Mucosa of descending colon (tissue), 3 donors: Measurements from ENCODE around the gene SERTAD1. TPM values are rescaled to one million over a fixed set of nuclear protein-coding genes. Genes with fewer than 3 reads are reported as not detected.
"Not testable (repeated sequence)": the region's sequence is repeated elsewhere in the genome, so short reads cannot be mapped to it uniquely, and the experiment has no call there.

Experiments
- ATAC-seq: fragments of 200-7000 bp; cut with Tn5 transposase; one replicate; pipeline ENCODE4 v1.9.1; 2020; ENCODE audit warnings: mild to moderate bottlenecking, moderate library complexity
- DNase-seq, 3 donors: peaks; one replicate each; pipeline ENCODE4 v3.0.0-alpha.2; 2020
- H3K36me3 ChIP-seq: fragments of 200-600 bp; one replicate; pipeline ENCODE4 v1.8.0; 2021; ENCODE audit warnings: low read depth, mild to moderate bottlenecking
- H3K4me1 ChIP-seq: fragments of 200-600 bp; one replicate; pipeline ENCODE4 v1.8.0; 2021; ENCODE audit warnings: low read depth, mild to moderate bottlenecking
- H3K4me3 ChIP-seq: fragments of 200-600 bp; one replicate; pipeline ENCODE4 v1.8.0; 2021; ENCODE audit warnings: mild to moderate bottlenecking
- H3K9me3 ChIP-seq: fragments of 200-600 bp; one replicate; pipeline ENCODE4 v1.8.0; 2021; ENCODE audit warnings: mild to moderate bottlenecking
- CTCF ChIP-seq: fragments of 200-600 bp; IDR thresholded peaks from one replicate; pipeline ENCODE4 v1.8.0; 2022; ENCODE audit warnings: antibody characterized with exemption, mild to moderate bottlenecking
- intact Hi-C, 2 donors: fragments of 100-400 bp; cut with DNase I in 1 of 2; cut with micrococcal nuclease in 1 of 2; formaldehyde crosslinking; loops; one replicate each; pipeline versions ENCODE4 v1.11.0 to v1.11.1; 2022; cut with DNase I, micrococcal nuclease
- total RNA-seq, 3 donors: library from RNA; stranded (reverse); fragmentation: NEBNext Ultra II Directional in 2 of 3; extraction: Animal tissue kit (Norgen Biotek cat#: 25700) in 2 of 3; gene quantifications; one replicate each; pipeline versions ENCODE4 v1.2.1 to v1.2.4, GENCODE V29; 2021 to 2023
- donor health status: DM: no; HTN: no; CAD: no; lungs with moderate emphysema.
- donor health status: DM: no; HTN: no; CAD: no.
- donor health status: DM: no; HTN: yes; CAD: no.

Gene SERTAD1
- total RNA-seq, 3 donors from 2014 or later: 12.1 to 16.7 (median 14.0) TPM

GRCh38 chr19:40431698-40432097, 5.9 kb upstream of the SERTAD1 start:
- intact Hi-C loops: no loop called here
- no peak for TF ChIP-seq CTCF
- ATAC-seq (no peak), DNase-seq (no peak)
- H3K9me3 ChIP-seq: no peaks in the 10 kb centered on the region
- peaks cover 19% of the 10 kb centered on the region for H3K4me1 ChIP-seq
- no peak overlapping the region for H3K4me3 ChIP-seq
- no peaks in the 10 kb centered on the region for H3K36me3 ChIP-seq

GRCh38 chr19:40430242-40430641, 4.5 kb upstream of the SERTAD1 start:
- H3K4me3 ChIP-seq, DNase-seq, H3K9me3 ChIP-seq, intact Hi-C loops, H3K36me3 ChIP-seq, ATAC-seq: not testable (repeated sequence)
- H3K4me1 ChIP-seq: peaks cover 19% of the 10 kb centered on the region

GRCh38 chr19:40428197-40428596, 2.4 kb upstream of the SERTAD1 start:
- intact Hi-C loops, DNase-seq, ATAC-seq, H3K9me3 ChIP-seq, H3K36me3 ChIP-seq, H3K4me3 ChIP-seq: not testable (repeated sequence)
- H3K4me1 ChIP-seq: peaks cover 24% of the 10 kb centered on the region

GRCh38 chr19:40424637-40425449, 949 bp downstream of the SERTAD1 start:
- peaks cover 18% of the 10 kb centered on the region for H3K4me1 ChIP-seq
- TF ChIP-seq CTCF: no peak
- no peaks in the 10 kb centered on the region for H3K9me3 ChIP-seq
- no peaks in the 10 kb centered on the region for H3K36me3 ChIP-seq
- DNase-seq (peak in 2 of 3 donors; percentile 50 to 55), ATAC-seq (no peak)
- H3K4me3 ChIP-seq: peak overlapping the region; percentile 85
- intact Hi-C loops: no loop called here

GRCh38 chr19:40423938-40424337, 1.9 kb downstream of the SERTAD1 start:
- no peak for TF ChIP-seq CTCF
- intact Hi-C loops: no loop called here
- ATAC-seq (no peak), DNase-seq (no peak)
- no peak overlapping the region for H3K4me3 ChIP-seq
- no peaks in the 10 kb centered on the region for H3K9me3 ChIP-seq
- H3K36me3 ChIP-seq: no peaks in the 10 kb centered on the region
- H3K4me1 ChIP-seq: peaks cover 18% of the 10 kb centered on the region

- H3K4me1 ChIP-seq: peaks cover 18% of the 10 kb centered on the region
- ATAC-seq: no peak
- intact Hi-C loops: no loop called here
Measured at GRCh38 chr19:40422748-40423566, 2.8 kb downstream of the SERTAD1 start.

More at GRCh38 chr19:40422748-40423566, 2.8 kb downstream of the SERTAD1 start:
- TF ChIP-seq CTCF: no peak
- Histone ChIP-seq H3K4me3 (no peak overlapping the region), H3K9me3 (no peaks in the 10 kb centered on the region), H3K36me3 (no peaks in the 10 kb centered on the region)
- DNase-seq: peak in 1 of 3 donors; percentile 27
